Measurements from ENCODE around the gene ZDHHC14.

The ZDHHC14 gene

GRCh38 chr6:157520117-157520406, 139.1 kb downstream of the ZDHHC14 start:
- no peak for DNase-seq

- no peak for DNase-seq
Observed at GRCh38 chr6:157520596-157521361, 139.8 kb downstream of the ZDHHC14 start.

GRCh38 chr6:157521362-157522335, 140.7 kb downstream of the ZDHHC14 start:
- DNase-seq: no peak

GRCh38 chr6:157522472-157522871, 141.5 kb downstream of the ZDHHC14 start:
- no peak for DNase-seq

GRCh38 chr6:157524735-157525134, 143.7 kb downstream of the ZDHHC14 start:
- DNase-seq: no peak

- DNase-seq: no peak
Observed at GRCh38 chr6:157525292-157525889, 144.4 kb downstream of the ZDHHC14 start.

GRCh38 chr6:157525918-157526425, 145.0 kb downstream of the ZDHHC14 start:
- DNase-seq: no peak

GRCh38 chr6:157527471-157527907, 146.5 kb downstream of the ZDHHC14 start:
- DNase-seq: peak; percentile 58

- DNase-seq: peak; percentile 61
Observed at GRCh38 chr6:157528931-157529653, 148.1 kb downstream of the ZDHHC14 start.

GRCh38 chr6:157529654-157530039, 148.7 kb downstream of the ZDHHC14 start:
- DNase-seq: no peak

- no peak for DNase-seq
Observed at GRCh38 chr6:157530126-157530525, 149.1 kb downstream of the ZDHHC14 start.

- DNase-seq: no peak
Observed at GRCh38 chr6:157530724-157531168, 149.8 kb downstream of the ZDHHC14 start.

- no peak for DNase-seq
Observed at GRCh38 chr6:157531169-157531985, 150.4 kb downstream of the ZDHHC14 start.

GRCh38 chr6:157531986-157532365, 151.0 kb downstream of the ZDHHC14 start:
- no peak for DNase-seq

- no peak for DNase-seq
Observed at GRCh38 chr6:157533048-157533871, 152.3 kb downstream of the ZDHHC14 start.

- no peak for DNase-seq
Observed at GRCh38 chr6:157534134-157534871, 153.3 kb downstream of the ZDHHC14 start.

GRCh38 chr6:157534977-157535339, 154.0 kb downstream of the ZDHHC14 start:
- DNase-seq: no peak

GRCh38 chr6:157535340-157536222, 154.6 kb downstream of the ZDHHC14 start:
- peak; percentile 67 for DNase-seq

- no peak for DNase-seq
Observed at GRCh38 chr6:157536223-157536545, 155.2 kb downstream of the ZDHHC14 start.
